Temporal lobe (tissue), 1 donor: ENCODE results near the gene NONO. TPM values are rescaled to one million over a fixed set of nuclear protein-coding genes. Genes with fewer than 3 reads are reported as not detected.

ENCODE experiments used
- total RNA-seq: library from RNA; depleted of rRNA; stranded (reverse); fragments of >200 nt; gene quantifications from one replicate; pipeline ENCODE4 v1.2.3, GENCODE V29; 2014

NONO gene
- total RNA-seq, 1 donor from 2014 or later, result 224 TPM

Other genes starting within 250 kb of the NONO start
- 64.4 TPM for gene SNX12, start 215.3 kb upstream of the NONO start, total RNA-seq
- 2.2 TPM for gene FOXO4, start 187.8 kb upstream of the NONO start, total RNA-seq
- gene CXorf65, start 176.9 kb upstream of the NONO start, total RNA-seq, result not detected
- 0.25 TPM for gene IL2RG, start 172.1 kb upstream of the NONO start, total RNA-seq
- 22.1 TPM for gene MED12, start 165.0 kb upstream of the NONO start, total RNA-seq
- gene NLGN3, start 138.8 kb upstream of the NONO start, total RNA-seq, result 34.7 TPM
- gene GJB1, start 60.4 kb upstream of the NONO start, total RNA-seq, result under 0.01 TPM
- gene ZMYM3, start 29.5 kb upstream of the NONO start, total RNA-seq, result 26.3 TPM
- gene ITGB1BP2, start 18.1 kb downstream of the NONO start, total RNA-seq, result 1.7 TPM
- gene TAF1, start 82.7 kb downstream of the NONO start, total RNA-seq, result 43.8 TPM
- 171 TPM for gene OGT, start 249.5 kb downstream of the NONO start, total RNA-seq